GM19452 (cell line): Measurements from ENCODE around the gene IFITM10.

Experiments used
- ATAC-seq: cut with Tn5 transposase; IDR thresholded peaks from one replicate; pipeline ENCODE4 v1.9.1; 2021; ENCODE audit not compliant: unreplicated experiment

The IFITM10 gene

DNA sequence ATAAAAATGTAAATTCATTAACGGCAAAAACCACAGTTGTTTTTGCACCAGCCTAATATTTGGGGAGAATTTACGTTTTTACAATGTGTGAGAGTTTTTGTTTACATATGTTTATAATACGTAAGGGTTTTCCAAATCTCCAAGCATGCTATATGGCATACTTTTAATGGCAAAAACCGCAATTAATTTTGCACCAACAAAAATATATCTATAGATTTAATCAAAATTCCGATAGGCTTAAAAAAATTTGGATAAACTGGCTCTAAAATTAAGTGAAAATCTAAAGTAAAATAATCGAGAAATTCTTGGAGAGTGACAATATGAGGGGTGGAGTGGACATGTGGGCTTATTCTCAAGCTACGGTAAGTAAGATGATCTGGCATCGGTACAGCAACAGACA, 30.6 kb downstream of the IFITM10 start:
- ATAC-seq: no peak

DNA sequence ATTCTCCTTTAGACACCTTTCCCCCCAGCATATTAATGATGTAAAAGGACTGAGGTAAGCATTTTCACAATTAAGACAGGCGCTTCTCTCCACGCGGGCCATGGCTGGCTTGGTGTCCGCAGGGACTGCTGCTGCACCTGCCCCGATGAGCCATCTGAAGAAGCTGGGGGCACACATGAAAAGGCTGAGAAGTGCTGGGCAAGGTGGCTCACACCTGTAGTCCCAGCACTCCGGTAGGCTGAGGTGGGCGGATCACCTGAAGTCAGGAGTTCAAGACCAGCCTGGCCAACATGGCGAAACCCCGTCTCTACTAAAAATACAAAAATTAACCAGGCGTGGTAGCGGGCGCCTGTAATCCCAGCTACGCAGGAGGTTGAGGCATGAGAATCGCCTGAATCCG, 32.1 kb downstream of the IFITM10 start:
- no peak for ATAC-seq

DNA sequence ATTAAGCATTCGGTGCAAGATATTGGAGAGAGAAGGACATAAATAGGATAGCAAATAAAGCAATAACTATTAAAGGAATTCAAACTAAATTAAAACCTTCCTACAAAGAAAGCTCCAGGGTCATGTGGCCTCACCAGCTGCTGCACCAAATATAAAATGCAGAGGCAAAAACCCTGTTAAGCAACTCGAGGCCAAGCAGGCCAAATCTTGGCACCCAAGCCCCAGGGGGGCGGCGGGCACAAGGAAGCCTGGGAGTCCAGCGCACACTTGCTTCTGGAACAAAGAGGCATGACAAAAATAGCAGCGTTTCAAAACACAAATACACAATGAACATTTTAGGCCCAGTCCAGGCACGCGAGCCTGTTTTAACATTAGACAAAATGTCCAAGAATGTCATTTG, 32.6 kb downstream of the IFITM10 start:
- no peak for ATAC-seq

DNA sequence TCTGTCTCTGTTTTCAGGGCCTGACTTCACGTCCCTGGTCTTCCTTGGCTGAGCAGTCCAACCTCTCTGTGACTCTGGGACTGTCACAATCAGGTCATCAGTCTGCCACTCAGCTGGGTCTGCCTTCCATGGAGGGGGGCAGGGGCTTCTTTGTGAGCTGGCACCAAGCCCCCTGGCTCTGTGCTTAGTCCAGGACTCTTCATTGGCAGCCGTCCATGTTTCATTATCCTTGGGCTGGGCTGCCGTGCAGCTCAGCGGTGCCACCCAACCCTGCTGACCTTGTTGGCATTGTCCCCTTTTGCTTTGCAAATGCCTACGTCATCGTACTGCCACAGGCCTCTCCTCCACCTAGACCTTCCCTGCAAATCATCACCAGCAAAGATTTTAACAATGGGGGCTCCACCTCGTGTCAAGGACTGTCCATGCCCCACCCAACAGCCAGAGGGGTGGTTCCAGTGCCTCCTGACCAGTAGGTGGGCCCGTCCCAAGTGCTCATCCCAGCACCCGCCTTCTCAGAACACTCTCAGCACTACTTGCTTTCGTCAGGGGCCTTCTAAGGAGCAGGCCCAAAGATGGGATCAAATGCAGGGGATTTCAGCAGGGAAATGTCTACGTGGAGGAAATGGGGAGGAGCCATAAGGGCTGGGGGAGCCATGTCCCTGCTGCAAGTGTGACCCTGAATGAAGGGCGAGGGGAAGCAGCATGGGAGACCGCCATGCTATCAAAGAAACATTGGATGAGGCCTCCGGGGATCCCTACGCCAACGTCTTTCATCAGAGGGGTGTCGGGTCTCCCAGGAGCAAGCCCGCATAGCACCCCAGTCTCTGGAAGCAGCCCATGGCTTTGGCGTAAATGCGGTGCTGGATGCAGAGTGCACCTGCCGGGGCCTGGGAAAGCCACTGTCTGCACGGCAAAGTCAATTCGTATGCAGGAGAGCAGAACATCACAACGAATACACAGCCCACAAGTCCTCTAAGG, 35.2 kb downstream of the IFITM10 start:
- no peak for ATAC-seq

DNA sequence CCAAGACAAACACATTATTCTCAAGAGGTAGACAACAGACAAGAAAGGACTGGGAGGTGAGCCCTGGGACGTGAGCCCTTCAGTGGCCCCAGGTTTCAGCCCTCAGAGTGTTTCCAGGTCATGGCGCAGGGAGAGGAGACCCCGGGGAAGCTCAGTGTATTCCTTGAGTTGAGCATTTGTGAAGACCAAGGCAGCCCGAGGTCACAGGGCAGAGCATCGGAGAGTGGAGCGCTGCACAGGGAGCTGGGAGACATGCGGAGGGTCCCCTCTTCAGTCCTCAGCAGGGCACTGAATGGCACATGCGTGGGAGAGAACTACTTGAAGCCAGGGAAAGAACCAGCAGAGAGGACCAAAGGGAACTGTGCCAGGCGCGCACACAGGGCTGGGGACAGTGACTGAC, 41.7 kb downstream of the IFITM10 start:
- ATAC-seq: no peak

DNA sequence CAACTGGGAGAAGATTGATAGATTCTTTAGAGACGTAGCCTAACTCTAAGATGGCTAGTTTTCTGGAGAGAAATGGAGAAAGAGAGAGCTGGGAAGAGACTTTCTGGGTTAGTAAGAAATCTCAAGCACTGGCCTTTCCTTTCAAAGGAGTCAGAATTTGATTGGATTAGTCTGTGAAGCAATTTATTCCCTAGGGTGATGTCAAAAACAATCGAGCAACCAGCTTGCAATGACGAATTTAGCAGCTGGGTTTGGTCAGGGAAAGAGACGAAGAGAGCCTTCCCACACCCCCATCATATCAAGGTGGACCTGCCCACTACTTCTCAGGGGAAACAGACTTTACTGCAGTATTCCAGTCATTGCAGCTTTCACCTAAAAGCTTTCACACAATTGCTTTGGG, 42.6 kb downstream of the IFITM10 start:
- ATAC-seq: no peak

DNA sequence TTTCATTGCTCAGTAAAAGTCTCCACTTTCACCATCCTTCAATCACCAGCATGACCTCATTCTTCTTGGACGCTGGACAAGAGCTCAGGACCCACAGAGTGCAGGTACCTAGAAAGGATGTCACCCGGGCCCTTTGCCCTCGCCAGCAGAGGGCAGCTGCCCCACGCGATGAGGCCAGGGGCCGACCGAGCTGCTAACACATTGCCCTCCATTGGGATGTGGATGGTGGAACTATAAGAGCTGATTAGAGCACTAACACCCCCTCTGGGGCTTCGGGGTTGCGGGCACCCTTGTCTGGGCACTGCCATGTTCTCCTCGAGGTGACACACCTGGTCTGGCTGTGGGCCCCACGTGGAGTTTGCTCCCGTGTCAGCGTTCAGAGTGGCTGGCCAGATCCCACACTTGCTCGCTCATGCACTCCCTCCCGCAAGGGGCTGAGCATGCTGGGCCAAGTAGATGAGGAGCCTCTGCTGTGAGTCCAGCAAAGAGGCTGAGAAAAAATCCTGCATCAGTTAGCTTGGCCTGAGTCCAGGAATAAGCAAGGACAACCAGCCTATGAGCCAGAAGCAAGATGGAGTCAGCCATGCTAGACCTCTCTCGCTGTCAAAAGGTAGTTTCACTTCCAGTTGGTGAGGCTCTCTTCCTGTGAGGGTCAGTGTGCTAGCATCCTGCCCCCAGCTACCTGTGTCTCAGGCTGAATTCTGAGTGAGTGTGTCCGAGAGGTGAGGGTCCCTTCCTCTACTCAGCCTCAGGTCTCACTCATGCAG, 43.6 kb downstream of the IFITM10 start:
- ATAC-seq: no peak

DNA sequence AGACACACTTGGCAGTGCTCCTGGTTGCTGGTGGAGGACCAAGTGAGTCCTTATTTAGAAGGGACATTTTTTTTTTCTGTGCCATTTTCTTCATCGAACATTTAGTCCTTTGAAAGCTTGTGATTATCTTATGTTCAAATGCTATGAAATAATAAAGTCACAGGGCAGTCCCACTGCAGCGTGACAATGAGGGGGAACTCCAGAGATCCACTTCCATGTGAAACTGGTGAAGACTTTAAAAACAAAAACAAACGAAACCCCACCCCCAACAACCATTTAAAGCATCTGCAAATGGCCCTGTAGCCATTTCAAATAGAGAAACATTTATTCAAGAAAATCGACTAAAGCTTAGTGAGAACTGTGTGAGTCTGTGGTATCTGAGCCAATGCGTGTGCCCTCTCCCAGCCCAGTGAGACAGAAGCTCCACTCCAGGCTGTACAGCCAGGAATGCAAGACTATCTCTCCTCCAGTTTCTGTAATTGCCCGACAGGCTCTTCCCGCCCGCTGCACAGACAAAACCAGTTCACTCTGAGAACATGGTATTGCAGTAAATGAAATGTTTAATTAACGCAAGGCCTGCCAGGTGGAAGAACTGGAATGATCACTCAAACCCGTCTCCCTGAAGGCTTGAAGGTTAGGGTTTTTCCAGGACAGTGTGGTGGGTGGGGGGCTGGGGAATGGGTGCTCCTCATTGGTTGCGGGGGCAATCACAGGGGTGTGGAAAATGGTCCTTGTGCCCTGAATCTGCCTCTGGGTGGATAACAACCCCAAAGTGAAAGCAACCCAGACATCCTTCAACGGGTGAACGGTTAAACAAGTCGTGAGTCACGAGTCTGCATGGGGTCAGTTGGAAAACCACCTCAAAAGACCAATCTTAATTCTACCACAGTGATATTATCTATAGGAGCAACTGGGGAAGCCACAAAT, 45.0 kb downstream of the IFITM10 start:
- ATAC-seq: no peak

DNA sequence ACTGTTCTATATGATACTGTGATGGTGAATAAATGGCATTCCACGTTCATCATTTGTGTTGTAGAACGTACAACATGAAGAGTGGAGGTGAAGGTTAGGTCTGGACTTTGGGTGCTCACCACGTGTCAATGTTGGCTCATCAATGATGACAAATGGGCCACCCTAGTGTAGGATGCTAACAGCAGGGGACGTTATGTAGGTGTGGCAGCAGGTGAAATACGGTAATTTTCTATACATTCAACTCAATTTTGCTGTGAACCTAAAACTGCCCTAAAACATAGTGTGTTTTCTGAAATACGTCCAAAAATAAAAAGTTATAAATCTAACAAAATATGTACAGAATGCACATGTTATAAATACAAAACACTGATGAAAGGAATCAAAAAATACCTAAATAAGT, 47.2 kb downstream of the IFITM10 start:
- ATAC-seq: no peak

DNA sequence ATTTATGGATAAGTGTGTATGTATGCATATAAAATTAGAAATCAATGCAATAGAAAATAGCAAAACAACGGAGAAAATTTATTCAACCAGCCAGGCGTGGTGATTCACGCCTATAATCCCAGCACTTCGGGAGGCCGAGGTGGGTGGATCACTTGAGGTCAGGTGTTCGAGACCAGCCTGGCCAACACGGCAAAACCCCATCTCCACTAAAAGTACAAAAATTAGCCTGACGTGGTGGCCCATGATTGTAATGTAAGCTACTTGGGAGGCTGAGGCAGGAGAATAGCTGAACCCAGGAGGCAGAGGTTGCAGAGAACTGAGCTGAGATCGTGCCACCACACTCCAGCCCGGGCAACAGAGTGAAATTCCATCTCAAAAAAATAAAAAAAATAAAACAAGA, 47.9 kb downstream of the IFITM10 start:
- ATAC-seq: no peak

DNA sequence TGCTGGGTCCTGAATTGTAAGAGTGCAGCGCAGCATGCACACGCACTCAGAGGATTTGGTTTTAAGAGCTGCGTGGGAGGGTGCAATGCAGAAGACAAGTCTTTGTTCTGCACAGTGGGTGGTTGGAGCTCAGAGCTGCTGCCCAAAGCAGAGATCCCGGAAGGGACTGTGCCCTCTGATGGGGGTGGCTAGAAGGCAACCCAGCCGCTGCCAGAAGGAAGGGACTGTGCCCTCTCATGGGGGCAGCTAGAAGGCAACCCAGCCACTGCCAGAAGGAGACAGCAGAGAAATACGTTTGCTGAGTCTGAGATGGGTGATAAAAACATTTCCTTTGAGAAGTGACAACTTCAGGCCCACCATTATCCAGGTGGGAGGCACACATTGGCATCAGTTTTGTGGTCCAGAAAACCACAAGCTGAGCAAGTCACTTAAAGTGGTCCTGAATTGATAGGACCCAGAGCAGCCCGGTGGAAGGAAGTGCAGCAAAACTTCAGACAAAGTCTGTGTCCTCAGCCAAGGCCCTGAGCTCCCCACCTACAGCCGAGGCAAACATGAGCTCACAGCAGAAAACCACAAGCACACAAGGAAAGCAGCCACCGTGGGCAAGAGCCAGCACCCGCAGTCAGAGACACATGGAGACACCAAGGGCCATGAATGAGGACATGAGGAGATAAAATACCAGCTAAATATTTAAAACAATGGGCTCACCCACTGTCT, 49.1 kb downstream of the IFITM10 start:
- ATAC-seq: no peak

DNA sequence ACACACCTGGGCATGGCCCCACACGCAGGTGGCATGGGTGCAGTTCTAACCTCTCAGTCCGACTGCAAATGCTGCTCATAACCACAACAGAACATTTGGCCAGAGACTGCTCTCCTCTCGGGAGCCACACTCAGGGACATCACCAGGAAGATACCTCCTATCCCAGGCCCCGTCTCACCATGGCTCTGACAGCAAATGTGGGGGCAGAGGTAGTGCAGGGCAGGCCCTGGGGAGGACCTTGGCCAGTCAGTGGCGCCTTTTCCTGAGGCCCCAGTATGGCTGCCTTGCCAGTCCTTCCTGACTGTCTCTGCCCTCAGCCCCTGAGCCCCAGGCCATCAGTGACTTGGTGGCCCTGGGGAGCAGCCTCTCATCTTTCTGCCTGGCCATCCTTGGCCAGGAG, 50.6 kb downstream of the IFITM10 start:
- ATAC-seq: no peak

DNA sequence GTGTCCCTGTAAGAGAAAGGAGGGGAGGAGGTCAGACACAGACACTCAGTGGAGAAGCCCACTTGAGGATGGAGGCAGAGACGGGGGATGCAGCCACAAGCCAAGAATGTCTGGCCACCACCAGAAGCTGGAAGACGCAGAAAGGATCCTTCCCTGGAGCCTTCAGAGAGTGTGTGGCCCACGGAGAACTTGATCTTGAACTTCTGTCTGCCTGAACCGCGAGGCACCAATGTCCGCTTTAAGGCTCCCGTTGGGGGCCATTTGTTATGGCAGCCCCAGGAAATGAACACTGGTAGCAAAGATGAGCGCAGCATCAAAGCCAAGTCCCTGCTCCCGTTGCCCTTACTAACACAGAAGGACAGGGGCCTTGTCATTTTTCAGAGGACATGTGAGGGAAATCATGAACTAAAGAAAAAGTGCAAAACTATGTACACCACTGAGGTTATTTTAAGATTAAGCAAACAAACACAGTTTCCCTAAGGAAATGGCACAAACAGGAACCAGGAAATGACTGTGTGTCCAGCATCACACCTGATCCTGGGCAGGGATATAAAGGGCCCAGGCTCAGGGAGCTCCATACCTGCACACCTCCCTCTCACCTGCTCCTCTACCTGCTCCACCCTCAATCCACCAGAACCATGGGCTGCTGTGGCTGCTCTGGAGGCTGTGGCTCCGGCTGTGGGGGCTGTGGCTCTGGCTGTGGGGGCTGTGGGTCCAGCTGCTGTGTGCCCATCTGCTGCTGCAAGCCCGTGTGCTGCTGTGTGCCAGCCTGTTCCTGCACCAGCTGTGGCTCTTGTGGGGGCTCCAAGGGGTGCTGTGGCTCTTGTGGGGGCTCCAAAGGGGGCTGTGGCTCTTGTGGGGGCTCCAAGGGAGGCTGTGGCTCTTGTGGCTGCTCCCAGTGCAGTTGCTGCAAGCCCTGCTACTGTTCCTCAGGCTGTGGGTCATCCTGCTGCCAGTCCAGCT, 53.5 kb downstream of the IFITM10 start, which contains the start of gene KRTAP5-6:
Gene KRTAP5-6 (plus strand): TSS at position 588 of the 963 bp plus-strand sequence. CDS start 51 bp downstream, at position 639.
- no peak for ATAC-seq

DNA sequence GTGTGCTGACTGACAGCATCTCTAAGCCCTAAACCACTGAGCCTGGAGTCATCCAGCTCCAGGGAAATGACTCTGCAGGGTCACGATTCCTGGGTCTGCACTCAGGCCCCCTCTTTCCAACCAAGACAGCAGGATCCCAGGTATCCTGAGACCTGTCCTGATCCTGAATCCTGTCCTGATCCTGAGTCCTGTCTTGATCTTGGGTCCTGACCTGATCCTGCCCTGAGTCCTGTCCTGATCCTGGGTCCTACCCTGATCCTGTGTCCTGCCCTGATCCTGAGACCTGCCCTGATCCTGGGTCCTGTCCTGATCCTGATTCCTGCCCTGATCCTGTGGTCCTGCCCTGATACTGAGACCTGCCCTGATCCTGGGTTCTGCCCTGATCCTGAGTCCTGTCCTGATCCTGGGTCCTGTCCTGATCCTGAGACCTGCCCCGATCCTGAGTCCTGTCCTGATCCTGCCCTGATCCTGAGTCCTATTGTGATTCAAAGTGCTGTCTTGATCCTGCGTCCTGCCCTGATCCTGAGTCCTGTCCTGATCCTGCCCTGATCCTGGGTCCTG, 54.8 kb downstream of the IFITM10 start:
- ATAC-seq: no peak

DNA sequence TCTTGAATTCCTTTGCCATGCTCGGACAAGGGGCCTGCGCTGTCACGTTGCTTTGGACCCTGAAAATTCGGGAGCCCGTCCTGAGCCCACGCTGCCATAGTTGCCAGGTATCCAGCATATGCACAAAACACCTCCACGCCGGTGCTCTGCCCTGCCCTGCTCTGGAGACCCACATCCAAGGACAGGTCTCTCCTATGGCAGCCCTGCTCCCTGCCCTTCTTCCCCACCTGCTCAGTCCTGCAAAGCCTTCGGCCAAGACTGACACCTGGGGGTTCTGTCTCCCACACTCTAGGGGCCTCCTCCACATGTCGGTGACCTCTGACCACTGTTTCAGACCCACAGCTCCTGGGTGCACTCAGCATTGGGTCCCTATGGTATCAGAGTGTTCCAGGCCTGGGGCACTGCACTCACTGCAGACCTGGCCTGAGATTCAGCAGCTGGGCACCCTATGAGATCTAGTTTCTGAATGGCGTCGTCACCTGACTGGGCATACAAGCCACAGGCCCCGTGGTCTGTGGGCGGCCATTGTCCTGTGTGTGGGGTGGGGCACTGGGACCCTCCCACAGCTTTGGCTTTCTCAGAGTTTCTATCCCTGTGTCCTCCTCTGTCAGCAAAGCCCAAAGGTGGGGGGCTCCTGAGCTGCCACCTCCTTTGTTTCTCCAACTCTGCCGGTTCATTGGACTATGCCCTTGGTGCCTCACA, 55.4 kb downstream of the IFITM10 start:
- no peak for ATAC-seq

DNA sequence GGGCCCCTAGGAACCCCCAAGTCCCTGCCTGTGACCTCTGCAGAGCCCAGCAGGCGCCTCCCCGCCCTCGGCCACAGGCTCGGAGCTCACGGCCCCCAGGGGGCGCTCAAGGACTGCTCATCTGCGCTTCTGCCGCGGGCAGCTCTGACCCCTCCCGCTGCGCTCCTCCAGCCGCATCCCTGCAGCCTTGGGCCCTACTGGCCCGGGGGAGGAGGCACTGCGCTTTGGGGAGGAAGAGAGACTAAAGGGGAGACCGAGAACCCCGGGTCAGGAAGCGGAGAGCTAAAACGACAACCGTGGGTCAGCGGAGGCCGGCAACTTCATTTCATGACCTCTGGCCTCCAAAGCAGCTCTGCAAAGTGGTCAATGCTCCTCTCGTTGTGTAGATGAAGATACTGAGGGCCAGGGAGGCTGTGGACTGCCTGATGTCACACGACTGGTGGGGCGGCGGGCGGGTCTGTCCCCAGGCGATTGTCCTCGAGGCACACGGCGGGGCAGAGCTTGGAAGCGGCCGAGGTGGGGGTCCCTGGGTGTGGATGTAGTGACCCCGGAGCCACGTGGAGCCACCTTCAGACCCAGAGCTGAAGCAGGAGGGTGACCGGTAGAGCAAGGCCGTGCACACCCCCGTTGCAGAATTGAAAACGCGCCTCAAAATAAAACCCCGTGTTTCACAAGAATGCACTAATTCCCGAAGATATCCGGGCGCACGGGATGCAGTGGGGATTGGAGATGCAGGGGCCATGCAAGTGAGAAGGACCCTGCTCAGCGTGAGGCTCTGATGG, 56.1 kb downstream of the IFITM10 start:
- ATAC-seq: peak; percentile 71

DNA sequence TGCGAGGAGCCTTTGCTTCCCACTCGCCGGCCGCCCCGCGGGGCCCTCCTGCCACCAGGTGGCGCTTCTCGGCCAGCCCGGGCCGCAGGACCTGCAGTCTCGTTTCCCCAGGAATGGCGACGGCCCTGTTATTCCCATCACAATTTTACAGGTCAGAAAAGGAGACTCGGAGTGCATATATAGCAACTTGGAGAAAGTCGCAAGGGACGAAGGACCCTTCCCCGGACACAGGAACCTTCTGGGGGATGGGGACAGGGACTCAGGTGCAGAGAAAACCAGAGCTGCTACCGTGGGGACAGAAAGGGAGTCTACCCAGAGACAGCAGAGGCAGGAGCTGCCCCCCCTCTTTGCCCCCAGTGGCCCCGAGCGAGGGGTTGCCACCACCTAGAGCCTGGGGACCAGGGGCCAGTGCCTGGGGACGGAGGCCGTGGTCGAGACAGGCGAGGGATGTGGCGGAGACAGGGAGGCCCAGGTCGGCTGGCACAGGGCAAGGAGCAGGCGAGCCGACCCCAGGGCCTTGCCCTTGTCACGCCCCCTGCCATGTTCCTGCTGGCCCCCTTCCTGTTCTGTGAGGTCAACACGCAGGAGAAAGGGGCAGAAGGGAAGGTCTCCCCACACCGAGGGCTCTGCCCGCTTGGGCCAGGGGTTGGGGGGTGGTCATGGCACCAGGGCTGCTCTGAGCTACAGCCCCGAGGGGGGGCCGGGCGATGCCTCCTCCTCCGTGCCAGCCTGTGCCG, 56.9 kb downstream of the IFITM10 start:
- ATAC-seq: no peak
